Trophoblast cell (in vitro differentiated cells and primary cell): ENCODE results near the gene ATG13.

ENCODE experiments used
- DNase-seq, 2 donors: peaks; one replicate each; pipeline ENCODE4 v3.0.0-alpha.2; 2016
- H2AFZ ChIP-seq: 2 replicates; pipeline ENCODE4 v1.6.1; 2013; ENCODE audit warnings: low read length, moderate library complexity, mild to moderate bottlenecking; ENCODE audit not compliant: insufficient read depth, poor library complexity
- H2AK5ac ChIP-seq: 2 replicates; pipeline ENCODE4 v1.6.1; 2013; ENCODE audit warnings: mild to moderate bottlenecking, low read length
- H2BK120ac ChIP-seq: 2 replicates; pipeline ENCODE4 v1.6.1; 2013; ENCODE audit warnings: low read length, mild to moderate bottlenecking, moderate library complexity; ENCODE audit not compliant: insufficient read depth, poor library complexity
- H2BK12ac ChIP-seq: 2 replicates; pipeline ENCODE4 v1.6.1; 2013; ENCODE audit warnings: mild to moderate bottlenecking, low read length, moderate library complexity
- H2BK5ac ChIP-seq: 2 replicates; pipeline ENCODE4 v1.6.1; 2013; ENCODE audit warnings: low read length, low read depth, moderate library complexity, mild to moderate bottlenecking; ENCODE audit not compliant: poor library complexity
- H3K14ac ChIP-seq: 2 replicates; pipeline ENCODE4 v1.6.1; 2013; ENCODE audit warnings: mild to moderate bottlenecking, low read length
- H3K18ac ChIP-seq: 2 replicates; pipeline ENCODE4 v1.6.1; 2013; ENCODE audit warnings: mild to moderate bottlenecking, low read length
- H3K23ac ChIP-seq: 2 replicates; pipeline ENCODE4 v1.6.1; 2013; ENCODE audit warnings: low read length
- H3K27ac ChIP-seq: 2 replicates; pipeline ENCODE4 v1.5.1; 2013; ENCODE audit warnings: low read depth, mild to moderate bottlenecking, inconsistent platforms, low read length, moderate library complexity
- H3K27me3 ChIP-seq: 2 replicates; pipeline ENCODE4 v1.6.1; 2013; ENCODE audit warnings: inconsistent platforms, mild to moderate bottlenecking, low read length, moderate library complexity; ENCODE audit not compliant: insufficient read depth
- H3K36me3 ChIP-seq, 2 experiments: 1 replicate in 1 of 2; 2 replicates in 1 of 2; pipeline ENCODE4 v1.6.1; 2013; ENCODE audit warnings: low read length in 2 of 2, mild to moderate bottlenecking in 2 of 2, moderate library complexity in 1 of 2; ENCODE audit not compliant: insufficient read depth in 2 of 2, control insufficient read depth in 1 of 2
- H3K4ac ChIP-seq: 2 replicates; pipeline ENCODE4 v1.6.1; 2013; ENCODE audit warnings: low read depth, mild to moderate bottlenecking, low read length, moderate library complexity
- H3K4me1 ChIP-seq, 2 experiments: 1 replicate in 1 of 2; 2 replicates in 1 of 2; pipeline ENCODE4 v1.6.1; 2013; ENCODE audit warnings: low read length in 2 of 2, mild to moderate bottlenecking in 2 of 2, moderate library complexity in 1 of 2; ENCODE audit not compliant: insufficient read depth in 2 of 2, control insufficient read depth in 1 of 2
- H3K4me2 ChIP-seq: 2 replicates; pipeline ENCODE4 v1.6.1; 2013; ENCODE audit warnings: inconsistent platforms, mild to moderate bottlenecking, low read length, moderate library complexity
- H3K4me3 ChIP-seq: 2 replicates; pipeline ENCODE4 v1.5.1; 2013; ENCODE audit warnings: mild to moderate bottlenecking, low read depth, low read length, inconsistent platforms
- H3K79me1 ChIP-seq: one replicate; pipeline ENCODE4 v1.6.1; 2013; ENCODE audit warnings: low read length
- H3K79me2 ChIP-seq: 2 replicates; pipeline ENCODE4 v1.6.1; 2013; ENCODE audit warnings: low read length, mild to moderate bottlenecking; ENCODE audit not compliant: control insufficient read depth, insufficient read depth, poor library complexity
- H3K9ac ChIP-seq: 2 replicates; pipeline ENCODE4 v1.6.1; 2013; ENCODE audit warnings: mild to moderate bottlenecking, low read length
- H3K9me3 ChIP-seq: 2 replicates; pipeline ENCODE4 v1.6.1; 2013; ENCODE audit warnings: low read depth, mild to moderate bottlenecking, control low read depth, inconsistent platforms, low read length; ENCODE audit not compliant: insufficient read depth
- H4K12ac ChIP-seq: 2 replicates; pipeline ENCODE4 v1.6.1; 2013; ENCODE audit warnings: low read depth, mild to moderate bottlenecking, low read length, moderate library complexity
- H4K8ac ChIP-seq: 2 replicates; pipeline ENCODE4 v1.6.1; 2013; ENCODE audit warnings: low read depth, mild to moderate bottlenecking, low read length, moderate library complexity
- H4K91ac ChIP-seq: one replicate; pipeline ENCODE4 v1.6.1; 2013; ENCODE audit warnings: low read depth, mild to moderate bottlenecking, low read length, moderate library complexity
- WGBS: extraction: QIAGEN DNeasy Blood & Tissue Kit; methylation state at CpG from one replicate; pipeline ENCODE4 v1.1.7; 2013; ENCODE audit warnings: missing lambda C conversion rate; ENCODE audit not compliant: insufficient read length, insufficient coverage; ENCODE audit errors: extremely low coverage; 5-methylcytosine and 5-hydroxymethylcytosine counted together

ATG13 gene

DNA sequence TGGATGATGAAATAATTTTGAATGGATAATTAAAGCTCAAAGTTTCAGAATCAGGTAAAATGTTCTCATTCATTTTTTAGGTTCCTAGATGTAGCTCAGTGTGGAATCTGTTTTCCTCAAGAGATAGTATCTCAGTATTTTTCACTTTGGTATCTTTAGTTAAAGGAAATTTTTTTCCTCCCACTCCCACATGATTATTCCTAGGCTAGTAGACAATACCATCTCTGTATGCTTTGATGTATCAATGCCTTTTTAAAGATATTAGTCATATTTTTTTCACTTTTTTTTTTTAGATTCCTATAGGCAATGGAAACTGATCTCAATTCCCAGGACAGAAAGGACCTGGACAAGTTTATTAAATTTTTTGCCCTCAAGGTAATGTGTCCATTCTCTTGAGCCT is 26.6 kb downstream of the ATG13 start:
- no peak overlapping the region for H3K9ac ChIP-seq
- H3K36me3 ChIP-seq, result peaks cover 14 to 26% of the 10 kb centered on the region in 2 experiments
- H2BK120ac ChIP-seq, result no peak overlapping the region
- H3K27ac ChIP-seq, result no peak overlapping the region
- H2AFZ ChIP-seq, result no peak overlapping the region
- H3K79me2 ChIP-seq, result no peaks in the 10 kb centered on the region
- peak in 1 of 2 donors; percentile 26 for DNase-seq
- no peak overlapping the region for H2AK5ac ChIP-seq
- H3K4me3 ChIP-seq, result no peak overlapping the region
- H3K4me2 ChIP-seq, result no peak overlapping the region
- no peak overlapping the region for H3K23ac ChIP-seq
- no peaks in the 10 kb centered on the region for H3K4me1 ChIP-seq
- no peaks in the 10 kb centered on the region for H3K9me3 ChIP-seq
- H3K27me3 ChIP-seq, result no peaks in the 10 kb centered on the region
- H3K18ac ChIP-seq, result no peak overlapping the region
- no peak overlapping the region for H2BK5ac ChIP-seq
- no peak overlapping the region for H4K8ac ChIP-seq
- H4K12ac ChIP-seq, result no peak overlapping the region
- H3K79me1 ChIP-seq, result no peaks in the 10 kb centered on the region
- no peak overlapping the region for H3K4ac ChIP-seq
- H3K14ac ChIP-seq, result no peak overlapping the region
- no peak overlapping the region for H4K91ac ChIP-seq
- no peak overlapping the region for H2BK12ac ChIP-seq

DNA sequence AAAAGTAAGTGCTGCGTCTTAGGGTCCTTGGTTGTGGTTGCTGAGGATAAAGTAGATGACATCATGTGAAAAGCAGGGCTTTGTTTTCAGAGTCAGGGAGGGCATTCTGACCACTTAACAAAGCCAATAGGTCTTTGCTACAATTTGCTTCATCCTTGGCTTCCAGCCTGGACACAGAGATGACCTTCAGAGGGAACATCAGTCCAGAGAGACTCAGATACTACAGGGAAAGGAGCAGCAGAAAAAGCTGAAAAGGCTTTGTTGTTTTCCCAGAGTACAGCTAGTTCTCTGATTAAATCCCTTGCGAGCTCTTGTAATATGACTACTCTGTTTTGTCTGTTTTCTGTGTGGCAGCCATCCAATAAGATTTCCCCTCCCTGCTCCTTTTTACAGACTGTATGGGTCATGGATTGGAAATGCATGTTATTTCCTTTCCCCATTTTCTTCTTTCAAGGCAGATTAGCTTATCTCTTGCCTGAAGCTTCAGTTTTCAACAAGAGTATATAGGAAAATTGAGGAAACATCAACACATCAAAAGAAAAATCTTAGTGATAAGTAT is 31.9 kb downstream of the ATG13 start:
- Histone ChIP-seq H3K4ac (no peak overlapping the region), H2BK12ac (peak overlapping the region; percentile 0), H3K27ac (peak overlapping the region; percentile 58), H3K23ac (no peak overlapping the region), H3K9ac (no peak overlapping the region), H2AFZ (no peak overlapping the region), H3K27me3 (no peaks in the 10 kb centered on the region), H3K4me1 (no peaks in the 10 kb centered on the region), H3K4me2 (no peak overlapping the region), H3K14ac (no peak overlapping the region), H3K4me3 (no peak overlapping the region), H3K79me2 (no peaks in the 10 kb centered on the region), H2BK5ac (peak overlapping the region; percentile 66), H4K91ac (no peak overlapping the region), H3K9me3 (no peaks in the 10 kb centered on the region), H3K79me1 (peaks cover 2% of the 10 kb centered on the region), H4K12ac (no peak overlapping the region), H3K18ac (no peak overlapping the region), H2AK5ac (no peak overlapping the region), H2BK120ac (no peak overlapping the region), H4K8ac (peak overlapping the region; percentile 53), H3K36me3 (peaks cover 29 to 38% of the 10 kb centered on the region in 2 experiments)
- WGBS, result no CpG with 5 or more reads among the region's 2 CpGs
- DNase-seq, result peak; percentile 37 to 44

DNA sequence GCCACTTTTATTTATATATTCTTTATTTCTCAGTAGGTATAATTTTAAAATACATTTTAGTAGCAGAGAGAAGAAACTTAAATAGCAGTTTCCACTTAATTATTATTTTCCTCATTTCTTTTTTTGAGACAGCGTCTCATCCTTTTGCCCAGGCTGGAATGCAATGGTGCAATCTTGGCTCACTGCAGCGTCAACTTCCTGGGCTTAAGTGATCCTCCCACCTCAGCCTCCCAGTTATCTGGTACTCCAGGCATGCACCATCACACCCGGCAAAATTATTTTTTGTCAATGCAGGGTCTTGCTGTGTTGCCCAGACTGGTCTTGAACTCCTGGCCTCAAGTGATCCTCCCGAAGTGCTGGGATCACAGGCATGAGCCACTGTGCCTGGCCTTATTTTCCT is 38.3 kb downstream of the ATG13 start:
- H3K4me1 ChIP-seq, result peaks cover 4 to 5% of the 10 kb centered on the region in 2 experiments
- H3K79me2 ChIP-seq, result no peaks in the 10 kb centered on the region
- no peak overlapping the region for H3K23ac ChIP-seq
- peaks cover 2% of the 10 kb centered on the region for H3K79me1 ChIP-seq
- H2AK5ac ChIP-seq, result no peak overlapping the region
- H4K91ac ChIP-seq, result no peak overlapping the region
- H3K4ac ChIP-seq, result no peak overlapping the region
- H3K36me3 ChIP-seq, result peaks cover 32 to 42% of the 10 kb centered on the region in 2 experiments
- H3K9me3 ChIP-seq, result no peaks in the 10 kb centered on the region
- no peak overlapping the region for H2BK120ac ChIP-seq
- WGBS, result no CpG with 5 or more reads among the region's 4 CpGs
- H4K8ac ChIP-seq, result no peak overlapping the region
- no peak overlapping the region for H2BK12ac ChIP-seq
- H3K4me3 ChIP-seq, result no peak overlapping the region
- H3K4me2 ChIP-seq, result no peak overlapping the region
- H3K14ac ChIP-seq, result no peak overlapping the region
- peak; percentile 60 to 74 for DNase-seq
- H3K27me3 ChIP-seq, result no peaks in the 10 kb centered on the region
- H2AFZ ChIP-seq, result no peak overlapping the region
- no peak overlapping the region for H2BK5ac ChIP-seq
- H3K18ac ChIP-seq, result no peak overlapping the region
- H4K12ac ChIP-seq, result no peak overlapping the region
- peak overlapping the region; percentile 29 for H3K27ac ChIP-seq
- H3K9ac ChIP-seq, result no peak overlapping the region

DNA sequence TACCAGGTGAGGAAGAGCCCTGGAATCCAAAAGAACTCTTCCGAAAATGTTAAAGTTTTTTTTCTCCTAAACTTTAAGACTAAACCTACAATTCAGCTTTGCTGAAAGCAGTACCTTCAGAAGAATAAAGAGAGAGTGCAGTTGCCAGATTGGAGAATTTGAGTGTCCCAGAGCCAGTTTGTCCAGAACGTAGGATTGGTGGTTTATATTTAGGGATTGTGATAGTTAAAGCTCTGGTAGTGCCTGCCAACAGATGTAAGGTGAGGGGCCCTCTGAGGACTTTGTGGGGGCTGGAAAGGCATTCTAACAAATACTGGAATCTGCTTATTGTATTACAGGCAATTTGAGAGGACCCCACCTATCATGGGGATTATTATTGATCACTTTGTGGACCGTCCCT is 39.8 kb downstream of the ATG13 start:
- Histone ChIP-seq H4K8ac (no peak overlapping the region), H3K23ac (no peak overlapping the region), H3K4ac (no peak overlapping the region), H3K27ac (peak overlapping the region; percentile 59), H3K18ac (no peak overlapping the region), H2BK5ac (peak overlapping the region; percentile 71), H3K9me3 (no peaks in the 10 kb centered on the region), H2AK5ac (no peak overlapping the region), H3K4me2 (no peak overlapping the region), H3K79me1 (peaks cover 2% of the 10 kb centered on the region), H3K9ac (no peak overlapping the region), H2AFZ (no peak overlapping the region), H2BK120ac (peak overlapping the region; percentile 48), H3K36me3 (peaks cover 35 to 36% of the 10 kb centered on the region in 2 experiments), H4K12ac (no peak overlapping the region), H3K27me3 (no peaks in the 10 kb centered on the region), H3K4me1 (peaks cover 4 to 5% of the 10 kb centered on the region in 2 experiments), H2BK12ac (no peak overlapping the region), H4K91ac (peak overlapping the region; percentile 91), H3K79me2 (no peaks in the 10 kb centered on the region), H3K14ac (no peak overlapping the region), H3K4me3 (no peak overlapping the region)
- DNase-seq, result peak in 1 of 2 donors; percentile 25
- no CpG with 5 or more reads among the region's 3 CpGs for WGBS
